HepG2 (cell line): ENCODE results near the gene ADM. TPM values are rescaled to one million over a fixed set of nuclear protein-coding genes. Genes with fewer than 3 reads are reported as not detected.

ENCODE experiments used
- AHR ChIP-seq: IDR thresholded peaks from 2 replicates; pipeline ENCODE4 v1.6.1; 2018; ENCODE audit warnings: missing genetic modification reagents, missing compliant biosample characterization
- ARNT ChIP-seq: fragments of 450-650 bp; IDR thresholded peaks from 2 replicates; pipeline ENCODE4 v1.6.1; 2017
- JUND ChIP-seq: sonication (generic); formaldehyde crosslinking; IDR thresholded peaks from 2 replicates; pipeline ENCODE4 v1.8.0; 2022; ENCODE audit warnings: mild to moderate bottlenecking, missing genetic modification reagents
- NFIB ChIP-seq: sonication (generic); formaldehyde crosslinking; IDR thresholded peaks from 2 replicates; pipeline ENCODE4 v1.9.0; 2021; ENCODE audit warnings: missing genetic modification reagents, mild to moderate bottlenecking, borderline replicate concordance
- ZNF317 ChIP-seq: sonication (generic); formaldehyde crosslinking; IDR thresholded peaks from 2 replicates; pipeline ENCODE4 v1.5.0; 2020; ENCODE audit warnings: mild to moderate bottlenecking, missing genetic modification reagents
- polyA plus RNA-seq, 8 experiments: library from polyadenylated mRNA; depleted of rRNA in 3 of 8; stranded (reverse) in 7 of 8; unstranded in 1 of 8; fragments of >200 nt; fragmentation: Illumina TruSeq in 4 of 8; extraction: Trizol in 4 of 8; gene quantifications; 2 replicates each; pipeline versions ENCODE4 v1.2.1 to v1.2.3, GENCODE V29; 2011 to 2016; ENCODE audit warnings: low read depth in 4 of 8, missing spikeins in 1 of 8, mixed read lengths in 1 of 8; ENCODE audit not compliant: insufficient read depth in 1 of 8
- total RNA-seq, 5 experiments: library from RNA; depleted of rRNA; stranded (reverse); fragments of >200 nt; fragmentation: Illumina TruSeq; extraction: Trizol; gene quantifications; 2 replicates each; pipeline ENCODE4 v1.2.3, GENCODE V29; 2016; ENCODE audit warnings: low read depth in 1 of 5
- TF ChIP-seq, protein P1 (sequence below): sonication (generic); formaldehyde crosslinking; IDR thresholded peaks from 2 replicates; pipeline ENCODE4 v1.4.0; 2020; ENCODE audit warnings: missing genetic modification reagents, borderline replicate concordance
- TF ChIP-seq, protein P2 (sequence below), 2 experiments: sonication (generic) in 1 of 2; formaldehyde crosslinking in 1 of 2; IDR thresholded peaks; 2 replicates each; pipeline versions ENCODE4 v1.6.1 to v1.9.0; 2014 to 2022; ENCODE audit warnings: antibody characterized with exemption in 1 of 2, borderline replicate concordance in 1 of 2, inconsistent platforms in 1 of 2, low read depth in 1 of 2, missing genetic modification reagents in 1 of 2
- TF ChIP-seq, protein P3 (sequence below): sonication (generic); formaldehyde crosslinking; IDR thresholded peaks from 2 replicates; pipeline ENCODE4 v1.8.0; 2022; ENCODE audit warnings: mild to moderate bottlenecking, missing genetic modification reagents, borderline replicate concordance
- TF ChIP-seq, protein P4 (sequence below): sonication (generic); formaldehyde crosslinking; IDR thresholded peaks from 2 replicates; pipeline ENCODE4 v1.5.0; 2020; ENCODE audit warnings: mild to moderate bottlenecking, missing genetic modification reagents, borderline replicate concordance
- TF ChIP-seq, protein P5 (sequence below): sonication (generic); formaldehyde crosslinking; IDR thresholded peaks from 2 replicates; pipeline ENCODE4 v1.9.0; 2022; ENCODE audit warnings: low read depth, missing genetic modification reagents

Gene ADM
- total and polyA plus RNA-seq, 2 of the 13 experiments (the other 11 are each of a cell fraction or from before 2014, with no cell fraction given) = 10.7 to 26.1 TPM

DNA sequence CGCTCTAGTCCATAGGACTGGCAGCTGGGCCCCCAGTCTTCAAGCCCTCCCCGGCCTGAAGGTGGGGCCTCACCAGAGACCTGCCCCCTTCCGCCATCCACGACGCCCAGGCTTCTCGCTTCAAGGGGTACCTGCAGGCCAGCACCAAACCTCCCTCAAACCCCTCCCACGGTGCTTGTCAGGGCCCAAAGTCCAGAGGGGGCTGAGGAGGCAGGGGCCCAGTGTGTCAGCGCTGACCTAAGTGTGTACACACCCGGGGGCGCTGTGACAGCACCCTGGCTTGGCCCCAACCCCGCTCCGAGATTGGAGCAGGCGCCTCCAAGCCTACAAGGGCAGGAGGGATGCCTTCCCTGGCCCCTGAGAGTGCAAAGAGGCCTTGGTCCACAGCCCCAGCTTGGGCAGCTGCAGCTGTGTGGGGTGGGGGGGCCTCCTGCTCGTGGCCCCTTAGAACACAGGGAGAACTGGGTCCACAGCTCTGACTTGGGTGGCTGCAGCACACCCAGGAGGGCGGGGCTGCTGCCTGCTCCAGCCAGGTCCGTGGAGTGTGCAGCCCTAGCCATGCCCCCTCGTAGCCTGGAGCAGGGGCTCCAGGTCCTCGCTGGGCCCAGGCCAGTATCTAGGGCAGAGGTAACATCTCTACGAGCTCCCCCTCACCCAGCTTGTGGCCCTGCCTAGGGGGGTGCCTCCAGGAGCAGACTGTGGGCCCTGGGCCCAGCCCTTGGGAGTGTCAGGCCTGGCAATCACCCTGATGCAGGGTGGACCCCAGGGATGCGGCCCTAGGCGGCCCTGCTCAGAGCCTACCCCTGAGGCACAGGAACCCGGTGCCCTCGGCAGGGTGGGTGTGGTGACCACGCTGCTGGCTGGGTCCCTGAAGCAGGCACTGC is 15.8 kb upstream of the ADM start (continued):
- TF ChIP-seq, protein P1, sequence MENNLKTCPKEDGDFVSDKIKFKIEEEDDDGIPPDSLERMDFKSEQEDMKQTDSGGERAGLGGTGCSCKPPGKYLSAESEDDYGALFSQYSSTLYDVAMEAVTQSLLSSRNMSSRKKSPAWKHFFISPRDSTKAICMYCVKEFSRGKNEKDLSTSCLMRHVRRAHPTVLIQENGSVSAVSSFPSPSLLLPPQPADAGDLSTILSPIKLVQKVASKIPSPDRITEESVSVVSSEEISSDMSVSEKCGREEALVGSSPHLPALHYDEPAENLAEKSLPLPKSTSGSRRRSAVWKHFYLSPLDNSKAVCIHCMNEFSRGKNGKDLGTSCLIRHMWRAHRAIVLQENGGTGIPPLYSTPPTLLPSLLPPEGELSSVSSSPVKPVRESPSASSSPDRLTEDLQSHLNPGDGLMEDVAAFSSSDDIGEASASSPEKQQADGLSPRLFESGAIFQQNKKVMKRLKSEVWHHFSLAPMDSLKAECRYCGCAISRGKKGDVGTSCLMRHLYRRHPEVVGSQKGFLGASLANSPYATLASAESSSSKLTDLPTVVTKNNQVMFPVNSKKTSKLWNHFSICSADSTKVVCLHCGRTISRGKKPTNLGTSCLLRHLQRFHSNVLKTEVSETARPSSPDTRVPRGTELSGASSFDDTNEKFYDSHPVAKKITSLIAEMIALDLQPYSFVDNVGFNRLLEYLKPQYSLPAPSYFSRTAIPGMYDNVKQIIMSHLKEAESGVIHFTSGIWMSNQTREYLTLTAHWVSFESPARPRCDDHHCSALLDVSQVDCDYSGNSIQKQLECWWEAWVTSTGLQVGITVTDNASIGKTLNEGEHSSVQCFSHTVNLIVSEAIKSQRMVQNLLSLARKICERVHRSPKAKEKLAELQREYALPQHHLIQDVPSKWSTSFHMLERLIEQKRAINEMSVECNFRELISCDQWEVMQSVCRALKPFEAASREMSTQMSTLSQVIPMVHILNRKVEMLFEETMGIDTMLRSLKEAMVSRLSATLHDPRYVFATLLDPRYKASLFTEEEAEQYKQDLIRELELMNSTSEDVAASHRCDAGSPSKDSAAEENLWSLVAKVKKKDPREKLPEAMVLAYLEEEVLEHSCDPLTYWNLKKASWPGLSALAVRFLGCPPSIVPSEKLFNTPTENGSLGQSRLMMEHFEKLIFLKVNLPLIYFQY (CRISPR knock-in tag) = peak; percentile 86; the same call in 1 of the 2 replicates
- TF ChIP-seq JUND (peak; percentile 80; the same call in 1 of the 2 replicates), ARNT (no peak), ZNF317 (0 out of 2 replicates have a peak, but pooled peaks have one; percentile 52), AHR (CRISPR knock-in tag) (0 out of 2 replicates have a peak, but pooled peaks have one; percentile 52), NFIB (no peak)
- TF ChIP-seq, protein P2, sequence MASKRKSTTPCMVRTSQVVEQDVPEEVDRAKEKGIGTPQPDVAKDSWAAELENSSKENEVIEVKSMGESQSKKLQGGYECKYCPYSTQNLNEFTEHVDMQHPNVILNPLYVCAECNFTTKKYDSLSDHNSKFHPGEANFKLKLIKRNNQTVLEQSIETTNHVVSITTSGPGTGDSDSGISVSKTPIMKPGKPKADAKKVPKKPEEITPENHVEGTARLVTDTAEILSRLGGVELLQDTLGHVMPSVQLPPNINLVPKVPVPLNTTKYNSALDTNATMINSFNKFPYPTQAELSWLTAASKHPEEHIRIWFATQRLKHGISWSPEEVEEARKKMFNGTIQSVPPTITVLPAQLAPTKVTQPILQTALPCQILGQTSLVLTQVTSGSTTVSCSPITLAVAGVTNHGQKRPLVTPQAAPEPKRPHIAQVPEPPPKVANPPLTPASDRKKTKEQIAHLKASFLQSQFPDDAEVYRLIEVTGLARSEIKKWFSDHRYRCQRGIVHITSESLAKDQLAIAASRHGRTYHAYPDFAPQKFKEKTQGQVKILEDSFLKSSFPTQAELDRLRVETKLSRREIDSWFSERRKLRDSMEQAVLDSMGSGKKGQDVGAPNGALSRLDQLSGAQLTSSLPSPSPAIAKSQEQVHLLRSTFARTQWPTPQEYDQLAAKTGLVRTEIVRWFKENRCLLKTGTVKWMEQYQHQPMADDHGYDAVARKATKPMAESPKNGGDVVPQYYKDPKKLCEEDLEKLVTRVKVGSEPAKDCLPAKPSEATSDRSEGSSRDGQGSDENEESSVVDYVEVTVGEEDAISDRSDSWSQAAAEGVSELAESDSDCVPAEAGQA (IDR thresholded peaks at IDR 0.05; ENCODE audit: low read depth) = peak; percentile 49; the same call in 1 of the 2 replicates
- TF ChIP-seq, protein P2 (CRISPR knock-in tag; IDR thresholded peaks at IDR 0.05; ENCODE audit: borderline replicate concordance) = no peak
- TF ChIP-seq, protein P3, sequence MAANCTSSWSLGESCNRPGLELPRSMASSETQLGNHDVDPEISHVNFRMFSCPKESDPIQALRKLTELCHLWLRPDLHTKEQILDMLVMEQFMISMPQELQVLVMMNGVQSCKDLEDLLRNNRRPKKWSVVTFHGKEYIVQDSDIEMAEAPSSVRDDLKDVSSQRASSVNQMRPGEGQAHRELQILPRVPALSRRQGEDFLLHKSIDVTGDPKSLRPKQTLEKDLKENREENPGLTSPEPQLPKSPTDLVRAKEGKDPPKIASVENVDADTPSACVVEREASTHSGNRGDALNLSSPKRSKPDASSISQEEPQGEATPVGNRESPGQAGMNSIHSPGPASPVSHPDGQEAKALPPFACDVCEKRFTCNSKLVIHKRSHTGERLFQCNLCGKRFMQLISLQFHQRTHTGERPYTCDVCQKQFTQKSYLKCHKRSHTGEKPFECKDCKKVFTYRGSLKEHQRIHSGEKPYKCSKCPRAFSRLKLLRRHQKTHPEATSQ (CRISPR knock-in tag) = peak; percentile 74; the same call in 1 of the 2 replicates
- TF ChIP-seq, protein P4, sequence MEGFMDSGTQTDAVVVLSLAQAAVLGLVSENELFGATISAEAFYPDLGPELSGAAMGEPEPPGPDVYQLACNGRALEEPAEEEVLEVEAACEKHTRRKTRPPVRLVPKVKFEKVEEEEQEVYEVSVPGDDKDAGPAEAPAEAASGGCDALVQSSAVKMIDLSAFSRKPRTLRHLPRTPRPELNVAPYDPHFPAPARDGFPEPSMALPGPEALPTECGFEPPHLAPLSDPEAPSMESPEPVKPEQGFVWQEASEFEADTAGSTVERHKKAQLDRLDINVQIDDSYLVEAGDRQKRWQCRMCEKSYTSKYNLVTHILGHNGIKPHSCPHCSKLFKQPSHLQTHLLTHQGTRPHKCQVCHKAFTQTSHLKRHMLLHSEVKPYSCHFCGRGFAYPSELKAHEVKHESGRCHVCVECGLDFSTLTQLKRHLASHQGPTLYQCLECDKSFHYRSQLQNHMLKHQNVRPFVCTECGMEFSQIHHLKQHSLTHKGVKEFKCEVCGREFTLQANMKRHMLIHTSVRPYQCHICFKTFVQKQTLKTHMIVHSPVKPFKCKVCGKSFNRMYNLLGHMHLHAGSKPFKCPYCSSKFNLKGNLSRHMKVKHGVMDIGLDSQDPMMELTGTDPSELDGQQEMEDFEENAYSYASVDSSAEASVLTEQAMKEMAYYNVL (CRISPR knock-in tag) = peak; percentile 65; the same call in 1 of the 2 replicates
- TF ChIP-seq, protein P5, sequence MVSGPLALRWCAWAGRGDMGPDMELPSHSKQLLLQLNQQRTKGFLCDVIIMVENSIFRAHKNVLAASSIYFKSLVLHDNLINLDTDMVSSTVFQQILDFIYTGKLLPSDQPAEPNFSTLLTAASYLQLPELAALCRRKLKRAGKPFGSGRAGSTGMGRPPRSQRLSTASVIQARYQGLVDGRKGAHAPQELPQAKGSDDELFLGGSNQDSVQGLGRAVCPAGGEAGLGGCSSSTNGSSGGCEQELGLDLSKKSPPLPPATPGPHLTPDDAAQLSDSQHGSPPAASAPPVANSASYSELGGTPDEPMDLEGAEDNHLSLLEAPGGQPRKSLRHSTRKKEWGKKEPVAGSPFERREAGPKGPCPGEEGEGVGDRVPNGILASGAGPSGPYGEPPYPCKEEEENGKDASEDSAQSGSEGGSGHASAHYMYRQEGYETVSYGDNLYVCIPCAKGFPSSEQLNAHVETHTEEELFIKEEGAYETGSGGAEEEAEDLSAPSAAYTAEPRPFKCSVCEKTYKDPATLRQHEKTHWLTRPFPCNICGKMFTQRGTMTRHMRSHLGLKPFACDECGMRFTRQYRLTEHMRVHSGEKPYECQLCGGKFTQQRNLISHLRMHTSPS (CRISPR knock-in tag) = peak; percentile 41; the same call in 1 of the 2 replicates
